ENCODE results near the gene PLPPR2.

PLPPR2 gene

DNA sequence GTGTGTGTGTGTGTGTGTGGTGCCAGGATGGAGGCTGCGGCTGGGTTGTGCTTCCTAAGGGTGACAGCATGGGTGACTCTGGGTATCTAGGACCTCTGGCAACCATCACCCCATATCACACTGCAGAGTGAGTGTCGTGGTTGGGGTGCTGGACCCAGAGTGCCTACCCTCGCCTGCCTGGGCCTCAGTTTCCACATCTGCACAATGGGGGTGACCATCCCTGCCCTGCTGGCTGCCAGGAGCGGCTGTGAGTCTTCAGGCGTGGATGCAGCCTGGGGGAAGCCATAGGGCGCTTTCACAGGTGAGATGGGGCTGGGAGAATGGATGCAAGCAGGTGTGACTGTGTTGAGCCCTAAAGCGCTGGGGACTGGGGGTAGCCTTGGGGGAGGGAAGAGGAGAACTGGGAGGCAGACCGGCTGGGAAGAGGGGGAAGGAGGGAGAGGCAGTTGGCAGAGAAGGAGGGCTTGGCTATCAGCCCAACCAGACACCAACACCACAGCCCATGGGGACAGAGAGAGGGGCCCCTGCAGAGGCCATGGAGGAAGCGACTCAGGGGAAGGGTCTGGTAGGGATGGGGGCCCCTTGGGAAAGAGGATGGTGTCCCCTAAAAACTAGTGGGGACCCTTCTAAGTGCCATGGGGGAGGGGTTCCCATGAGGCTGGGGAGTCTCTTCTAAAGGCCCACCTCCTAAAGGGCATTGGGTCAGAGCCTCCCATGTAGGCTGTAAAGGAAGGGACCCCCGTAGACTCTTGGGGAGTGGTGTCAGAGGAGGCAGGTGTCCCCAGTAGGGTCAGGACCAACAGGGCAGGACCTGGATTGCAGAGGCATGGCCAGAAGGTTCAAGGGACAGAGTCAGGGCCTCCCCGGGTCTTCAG is 1.7 kb downstream of the PLPPR2 start:
- H3K4me1 ChIP-seq (ENCODE audit: control insufficient read depth in 5 of 5, insufficient read depth in 5 of 5, low read length in 5 of 5): peaks cover 4 to 16% (median 12%) of the 10 kb centered on the region in 5 donors
- no peak overlapping the region for H3K27ac ChIP-seq (ENCODE audit: low read depth, low read length)
- H3K36me3 ChIP-seq (ENCODE audit: control insufficient read depth in 5 of 5, insufficient read depth in 5 of 5, low read length in 5 of 5): peaks cover 0 to 25% (median 15%) of the 10 kb centered on the region in 5 donors
- no peaks in the 10 kb centered on the region for H3K27me3 ChIP-seq (ENCODE audit: control insufficient read depth in 5 of 5, insufficient read depth in 4 of 5, low read length in 5 of 5)
- H3K9me3 ChIP-seq (ENCODE audit: control insufficient read depth in 5 of 5, low read length in 5 of 5): no peaks in the 10 kb centered on the region
- no peak overlapping the region for H3K4me3 ChIP-seq (ENCODE audit: low read depth in 1 of 5, low read length in 5 of 5)
- no peak overlapping the region for H3K9ac ChIP-seq (ENCODE audit: low read length in 5 of 5)

DNA sequence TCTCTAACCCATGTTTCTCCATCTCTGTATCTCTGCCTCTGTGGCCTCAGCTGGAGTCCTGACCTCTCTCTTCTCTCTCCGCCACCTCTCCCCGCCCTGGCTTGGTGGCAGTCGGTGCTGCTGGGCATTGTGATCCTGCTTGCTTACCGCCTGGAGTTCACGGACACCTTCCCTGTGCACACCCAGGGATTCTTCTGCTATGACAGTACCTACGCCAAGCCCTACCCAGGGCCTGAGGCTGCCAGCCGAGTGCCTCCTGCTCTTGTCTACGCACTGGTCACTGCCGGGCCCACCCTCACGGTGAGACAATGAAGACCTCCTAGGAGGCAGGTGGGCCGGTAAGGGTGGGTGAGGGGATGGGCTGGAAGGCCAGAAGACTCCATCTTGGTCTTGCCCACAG is 4.2 kb downstream of the PLPPR2 start:
- Histone ChIP-seq H3K27ac (ENCODE audit: low read depth, low read length) (no peak overlapping the region), H3K9ac (ENCODE audit: low read length in 5 of 5) (no peak overlapping the region), H3K27me3 (ENCODE audit: control insufficient read depth in 5 of 5, insufficient read depth in 4 of 5, low read length in 5 of 5) (no peaks in the 10 kb centered on the region), H3K9me3 (ENCODE audit: control insufficient read depth in 5 of 5, low read length in 5 of 5) (no peaks in the 10 kb centered on the region), H3K4me1 (ENCODE audit: control insufficient read depth in 5 of 5, insufficient read depth in 5 of 5, low read length in 5 of 5) (peaks cover 4 to 16% (median 12%) of the 10 kb centered on the region in 5 donors), H3K4me3 (ENCODE audit: low read depth in 1 of 5, low read length in 5 of 5) (no peak overlapping the region), H3K36me3 (ENCODE audit: control insufficient read depth in 5 of 5, insufficient read depth in 5 of 5, low read length in 5 of 5) (peaks cover 0 to 47% (median 28%) of the 10 kb centered on the region in 5 donors)

DNA sequence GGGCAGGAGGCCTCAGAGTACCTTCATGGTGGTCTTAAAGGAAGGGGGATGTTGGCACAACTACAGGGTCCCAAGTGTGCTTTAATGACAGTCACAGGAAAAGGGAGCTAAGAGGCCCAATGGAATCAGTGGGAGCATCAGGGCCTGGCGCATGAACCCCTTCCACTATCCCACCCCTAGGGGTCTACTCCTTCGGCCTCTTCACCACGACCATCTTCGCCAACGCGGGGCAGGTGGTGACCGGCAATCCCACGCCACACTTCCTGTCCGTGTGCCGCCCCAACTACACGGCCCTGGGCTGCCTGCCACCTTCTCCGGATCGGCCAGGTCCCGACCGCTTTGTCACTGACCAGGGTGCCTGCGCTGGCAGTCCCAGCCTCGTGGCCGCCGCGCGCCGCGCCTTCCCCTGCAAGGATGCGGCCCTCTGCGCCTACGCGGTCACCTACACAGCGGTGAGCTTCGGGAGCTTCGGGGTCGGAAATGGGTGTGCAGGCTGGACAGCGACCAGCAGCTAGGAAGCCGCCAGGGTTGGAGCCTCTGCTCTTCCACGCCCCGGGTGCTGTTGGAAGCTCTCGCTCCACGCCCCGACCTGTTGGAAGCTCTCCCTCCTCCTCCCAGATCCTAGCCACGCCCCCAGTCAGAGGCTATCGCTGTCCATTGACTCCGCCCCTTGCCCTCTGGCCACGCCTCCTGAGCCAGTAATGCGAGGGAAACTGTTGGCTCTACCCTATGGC is 6.0 kb downstream of the PLPPR2 start:
- no peaks in the 10 kb centered on the region for H3K9me3 ChIP-seq (ENCODE audit: control insufficient read depth in 5 of 5, low read length in 5 of 5)
- H3K4me3 ChIP-seq (ENCODE audit: low read depth in 1 of 5, low read length in 5 of 5): no peak overlapping the region
- no peak overlapping the region for H3K27ac ChIP-seq (ENCODE audit: low read depth, low read length)
- peaks cover 0 to 62% (median 36%) of the 10 kb centered on the region in 5 donors for H3K36me3 ChIP-seq (ENCODE audit: control insufficient read depth in 5 of 5, insufficient read depth in 5 of 5, low read length in 5 of 5)
- no peak overlapping the region for H3K9ac ChIP-seq (ENCODE audit: low read length in 5 of 5)
- H3K27me3 ChIP-seq (ENCODE audit: control insufficient read depth in 5 of 5, insufficient read depth in 4 of 5, low read length in 5 of 5): no peaks in the 10 kb centered on the region
- peaks cover 0 to 5% (median 5%) of the 10 kb centered on the region in 5 donors for H3K4me1 ChIP-seq (ENCODE audit: control insufficient read depth in 5 of 5, insufficient read depth in 5 of 5, low read length in 5 of 5)

GRCh38 chr19:11361771-11362731 is 6.8 kb downstream of the PLPPR2 start:
- no peaks in the 10 kb centered on the region for H3K9me3 ChIP-seq (ENCODE audit: control insufficient read depth in 5 of 5, low read length in 5 of 5)
- no peak overlapping the region for H3K9ac ChIP-seq (ENCODE audit: low read length in 5 of 5)
- H3K27me3 ChIP-seq (ENCODE audit: control insufficient read depth in 5 of 5, insufficient read depth in 4 of 5, low read length in 5 of 5): no peaks in the 10 kb centered on the region
- no peaks in the 10 kb centered on the region for H3K4me1 ChIP-seq (ENCODE audit: control insufficient read depth in 5 of 5, insufficient read depth in 5 of 5, low read length in 5 of 5)
- no peak overlapping the region for H3K4me3 ChIP-seq (ENCODE audit: low read depth in 1 of 5, low read length in 5 of 5)
- no peak overlapping the region for H3K27ac ChIP-seq (ENCODE audit: low read depth, low read length)
- peaks cover 0 to 65% (median 36%) of the 10 kb centered on the region in 5 donors for H3K36me3 ChIP-seq (ENCODE audit: control insufficient read depth in 5 of 5, insufficient read depth in 5 of 5, low read length in 5 of 5)

DNA sequence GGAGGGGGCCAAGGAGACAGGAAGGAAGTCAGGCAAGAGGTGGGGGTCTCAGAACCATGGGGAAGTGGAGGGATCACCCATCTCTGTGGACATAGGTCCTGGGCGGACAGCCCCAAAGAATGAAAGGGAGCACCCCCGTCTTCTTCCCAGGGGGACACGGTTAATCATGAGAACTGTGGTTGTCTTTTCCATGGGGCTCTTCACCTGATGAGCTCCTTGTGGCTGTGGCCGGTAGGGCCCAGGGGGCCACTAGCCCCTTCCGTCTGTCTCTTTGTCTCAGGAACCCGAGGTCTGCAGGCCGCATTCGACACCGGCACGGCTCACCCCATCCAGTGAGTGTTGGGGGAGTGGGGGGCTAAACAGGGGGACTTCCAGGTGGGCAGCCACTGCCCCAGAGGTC is 8.6 kb downstream of the PLPPR2 start:
- H3K9me3 ChIP-seq (ENCODE audit: control insufficient read depth in 5 of 5, low read length in 5 of 5): no peaks in the 10 kb centered on the region
- H3K9ac ChIP-seq (ENCODE audit: low read length in 5 of 5): no peak overlapping the region
- peaks cover 0 to 68% (median 36%) of the 10 kb centered on the region in 5 donors for H3K36me3 ChIP-seq (ENCODE audit: control insufficient read depth in 5 of 5, insufficient read depth in 5 of 5, low read length in 5 of 5)
- no peaks in the 10 kb centered on the region for H3K4me1 ChIP-seq (ENCODE audit: control insufficient read depth in 5 of 5, insufficient read depth in 5 of 5, low read length in 5 of 5)
- H3K27me3 ChIP-seq (ENCODE audit: control insufficient read depth in 5 of 5, insufficient read depth in 4 of 5, low read length in 5 of 5): no peaks in the 10 kb centered on the region
- H3K27ac ChIP-seq (ENCODE audit: low read depth, low read length): no peak overlapping the region
- no peak overlapping the region for H3K4me3 ChIP-seq (ENCODE audit: low read depth in 1 of 5, low read length in 5 of 5)

GRCh38 chr19:11364296-11364904 is 9.2 kb downstream of the PLPPR2 start:
- Histone ChIP-seq H3K4me1 (ENCODE audit: control insufficient read depth in 5 of 5, insufficient read depth in 5 of 5, low read length in 5 of 5) (no peaks in the 10 kb centered on the region), H3K9me3 (ENCODE audit: control insufficient read depth in 5 of 5, low read length in 5 of 5) (no peaks in the 10 kb centered on the region), H3K4me3 (ENCODE audit: low read depth in 1 of 5, low read length in 5 of 5) (no peak overlapping the region), H3K27me3 (ENCODE audit: control insufficient read depth in 5 of 5, insufficient read depth in 4 of 5, low read length in 5 of 5) (no peaks in the 10 kb centered on the region), H3K36me3 (ENCODE audit: control insufficient read depth in 5 of 5, insufficient read depth in 5 of 5, low read length in 5 of 5) (peaks cover 0 to 65% (median 33%) of the 10 kb centered on the region in 5 donors), H3K9ac (ENCODE audit: low read length in 5 of 5) (no peak overlapping the region), H3K27ac (ENCODE audit: low read depth, low read length) (no peak overlapping the region)

GRCh38 chr19:11364935-11365334 is 9.7 kb downstream of the PLPPR2 start:
- Histone ChIP-seq H3K36me3 (ENCODE audit: control insufficient read depth in 5 of 5, insufficient read depth in 5 of 5, low read length in 5 of 5) (peaks cover 0 to 60% (median 28%) of the 10 kb centered on the region in 5 donors), H3K9me3 (ENCODE audit: control insufficient read depth in 5 of 5, low read length in 5 of 5) (no peaks in the 10 kb centered on the region), H3K27me3 (ENCODE audit: control insufficient read depth in 5 of 5, insufficient read depth in 4 of 5, low read length in 5 of 5) (no peaks in the 10 kb centered on the region), H3K27ac (ENCODE audit: low read depth, low read length) (no peak overlapping the region), H3K4me3 (ENCODE audit: low read depth in 1 of 5, low read length in 5 of 5) (no peak overlapping the region), H3K4me1 (ENCODE audit: control insufficient read depth in 5 of 5, insufficient read depth in 5 of 5, low read length in 5 of 5) (no peaks in the 10 kb centered on the region), H3K9ac (ENCODE audit: low read length in 5 of 5) (no peak overlapping the region)

DNA sequence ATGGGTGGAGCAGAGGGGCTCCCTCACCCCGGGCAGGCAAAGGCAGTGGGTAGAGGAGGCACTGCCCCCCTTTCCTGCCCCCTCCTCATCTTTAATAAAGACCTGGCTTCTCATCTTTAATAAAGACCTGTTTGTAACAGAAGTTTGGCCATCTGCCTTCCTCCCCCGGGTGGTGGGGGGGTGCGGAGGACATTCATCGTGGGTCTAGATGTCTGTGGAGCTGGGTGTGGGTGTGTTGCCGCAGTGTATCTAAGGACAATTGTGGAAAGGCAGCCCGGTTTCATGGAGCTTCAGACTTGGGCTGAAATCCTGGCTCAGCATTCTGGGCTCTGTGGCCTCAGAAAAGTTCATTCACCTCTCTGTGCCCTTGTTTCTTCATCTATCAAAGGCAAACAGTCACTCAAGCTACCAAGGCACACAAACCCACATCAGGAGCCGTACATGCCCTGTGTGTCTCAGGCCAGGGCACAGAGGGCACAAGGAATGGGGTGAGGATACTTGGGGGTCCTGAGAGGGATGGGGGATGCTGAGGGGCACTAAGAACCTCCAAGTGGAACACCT is 10.4 kb downstream of the PLPPR2 start:
- Histone ChIP-seq H3K36me3 (ENCODE audit: control insufficient read depth in 5 of 5, insufficient read depth in 5 of 5, low read length in 5 of 5) (peaks cover 0 to 60% (median 27%) of the 10 kb centered on the region in 5 donors), H3K4me1 (ENCODE audit: control insufficient read depth in 5 of 5, insufficient read depth in 5 of 5, low read length in 5 of 5) (no peaks in the 10 kb centered on the region), H3K27me3 (ENCODE audit: control insufficient read depth in 5 of 5, insufficient read depth in 4 of 5, low read length in 5 of 5) (no peaks in the 10 kb centered on the region), H3K4me3 (ENCODE audit: low read depth in 1 of 5, low read length in 5 of 5) (no peak overlapping the region), H3K9me3 (ENCODE audit: control insufficient read depth in 5 of 5, low read length in 5 of 5) (no peaks in the 10 kb centered on the region), H3K9ac (ENCODE audit: low read length in 5 of 5) (no peak overlapping the region), H3K27ac (ENCODE audit: low read depth, low read length) (no peak overlapping the region)

DNA sequence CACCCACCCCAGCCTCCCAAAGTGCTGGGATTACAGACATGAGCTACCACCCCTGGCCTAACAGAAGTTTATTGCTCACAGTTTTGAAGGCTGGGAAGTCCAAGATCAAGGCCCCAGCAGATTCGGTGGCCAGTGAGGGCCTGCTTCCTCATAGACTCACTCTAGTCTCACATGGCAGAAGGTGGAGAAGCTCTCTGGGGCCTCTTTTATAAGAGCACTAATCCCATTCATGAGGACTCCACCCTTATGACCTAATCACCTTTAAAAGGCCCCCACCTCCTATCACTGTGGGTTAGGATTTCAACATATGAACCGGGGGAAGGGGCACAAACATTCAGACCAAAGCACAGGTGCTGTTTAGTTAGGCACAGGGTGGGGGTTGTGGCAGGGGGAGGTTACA is 12.3 kb downstream of the PLPPR2 start:
- Histone ChIP-seq H3K27me3 (ENCODE audit: control insufficient read depth in 5 of 5, insufficient read depth in 4 of 5, low read length in 5 of 5) (no peaks in the 10 kb centered on the region), H3K4me3 (ENCODE audit: low read depth in 1 of 5, low read length in 5 of 5) (no peak overlapping the region), H3K9me3 (ENCODE audit: control insufficient read depth in 5 of 5, low read length in 5 of 5) (no peaks in the 10 kb centered on the region), H3K36me3 (ENCODE audit: control insufficient read depth in 5 of 5, insufficient read depth in 5 of 5, low read length in 5 of 5) (peaks cover 0 to 44% (median 16%) of the 10 kb centered on the region in 5 donors), H3K9ac (ENCODE audit: low read length in 5 of 5) (no peak overlapping the region), H3K4me1 (ENCODE audit: control insufficient read depth in 5 of 5, insufficient read depth in 5 of 5, low read length in 5 of 5) (no peaks in the 10 kb centered on the region), H3K27ac (ENCODE audit: low read depth, low read length) (no peak overlapping the region)

All from subcutaneous abdominal adipose tissue (tissue), 5 donors.